NCI-H82 (cell line): Measurements from ENCODE around the gene DCDC2C.
"Not testable (repeated sequence)": the region's sequence is repeated elsewhere in the genome, so short reads cannot be mapped to it uniquely, and the experiment has no call there.

Experiments
- DNase-seq: peaks from one replicate; lab custom pipeline; 2025; lab: John Stamatoyannopoulos, UW

Gene DCDC2C

DNA sequence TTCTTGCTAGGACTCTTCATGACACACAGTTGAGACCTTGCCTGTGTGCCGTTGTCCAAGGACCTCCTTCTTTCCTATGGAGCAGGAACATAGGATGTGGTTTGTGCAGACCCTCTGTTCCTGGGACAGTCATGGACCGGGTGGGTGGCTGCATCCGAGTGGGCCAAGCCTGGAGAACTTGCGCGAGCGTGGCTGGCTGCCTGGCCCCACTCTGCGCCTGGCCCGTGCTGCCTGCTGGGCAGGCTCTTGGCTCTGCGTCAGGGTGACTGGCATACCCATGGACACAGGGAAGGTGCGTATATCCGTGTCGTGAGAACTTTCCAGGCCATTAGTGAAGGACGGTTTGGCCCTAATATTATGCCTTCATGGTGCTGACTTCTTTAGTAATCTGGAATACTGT is 68.2 kb downstream of the DCDC2C start:
- DNase-seq: no peak

DNA sequence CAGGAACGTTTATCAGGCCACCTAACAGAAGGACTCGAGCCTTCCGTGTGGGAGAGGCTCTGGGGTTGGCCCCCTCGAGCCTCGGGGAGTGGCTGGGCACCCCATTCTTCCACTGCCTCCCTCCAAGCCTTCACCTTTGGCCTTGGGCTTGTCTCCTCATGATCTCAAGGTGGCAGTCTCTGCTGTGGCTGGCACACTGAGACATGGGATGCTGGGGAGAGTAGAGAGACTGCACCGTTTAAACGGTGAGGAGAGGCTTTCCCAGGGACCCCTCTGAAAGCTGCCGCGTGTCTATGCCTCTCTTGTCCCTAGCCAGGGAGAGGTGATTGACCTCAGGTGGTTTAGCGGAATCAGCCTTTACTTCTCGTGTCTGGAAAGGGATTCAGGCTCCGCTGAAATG is 71.0 kb downstream of the DCDC2C start:
- DNase-seq: no peak

DNA sequence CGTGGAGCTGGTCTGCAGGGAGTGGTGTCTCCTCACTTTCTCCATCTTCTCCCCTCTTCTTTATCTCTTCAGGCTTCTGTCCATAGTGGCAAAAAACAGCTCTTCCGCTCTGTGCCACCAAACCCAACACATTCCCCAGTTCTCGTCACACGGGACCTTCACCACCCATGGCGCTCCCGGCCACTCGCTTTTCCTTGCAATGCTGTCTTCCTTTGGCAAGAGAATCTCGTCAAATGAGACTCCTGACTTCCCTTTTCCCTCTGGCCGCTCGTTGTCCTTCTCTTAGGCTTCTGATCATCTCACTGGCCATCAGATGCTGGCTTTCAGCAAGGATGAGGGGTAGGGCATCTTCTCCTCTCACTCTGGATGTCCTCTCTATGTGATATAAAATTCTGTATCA is 72.9 kb downstream of the DCDC2C start:
- no peak for DNase-seq

DNA sequence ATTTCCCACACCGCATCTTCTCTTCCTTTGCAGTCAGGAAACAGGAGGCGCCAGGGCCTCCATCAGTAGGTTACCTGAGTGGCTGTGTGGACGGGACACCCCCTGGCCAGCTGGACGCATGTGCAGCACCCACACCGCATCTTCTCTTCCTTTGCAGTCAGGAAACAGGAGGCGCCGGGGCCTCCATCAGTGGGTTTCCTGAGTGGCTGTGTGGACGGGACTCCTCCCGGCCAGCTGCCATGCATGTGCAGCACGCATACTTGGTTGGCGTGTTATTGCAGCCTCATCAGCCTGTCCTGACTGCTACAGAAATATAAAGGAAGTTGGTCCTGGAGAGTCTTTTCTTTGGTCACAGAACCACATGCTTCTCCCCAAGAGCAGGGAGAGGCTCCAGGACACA is 74.6 kb downstream of the DCDC2C start:
- DNase-seq: no peak

DNA sequence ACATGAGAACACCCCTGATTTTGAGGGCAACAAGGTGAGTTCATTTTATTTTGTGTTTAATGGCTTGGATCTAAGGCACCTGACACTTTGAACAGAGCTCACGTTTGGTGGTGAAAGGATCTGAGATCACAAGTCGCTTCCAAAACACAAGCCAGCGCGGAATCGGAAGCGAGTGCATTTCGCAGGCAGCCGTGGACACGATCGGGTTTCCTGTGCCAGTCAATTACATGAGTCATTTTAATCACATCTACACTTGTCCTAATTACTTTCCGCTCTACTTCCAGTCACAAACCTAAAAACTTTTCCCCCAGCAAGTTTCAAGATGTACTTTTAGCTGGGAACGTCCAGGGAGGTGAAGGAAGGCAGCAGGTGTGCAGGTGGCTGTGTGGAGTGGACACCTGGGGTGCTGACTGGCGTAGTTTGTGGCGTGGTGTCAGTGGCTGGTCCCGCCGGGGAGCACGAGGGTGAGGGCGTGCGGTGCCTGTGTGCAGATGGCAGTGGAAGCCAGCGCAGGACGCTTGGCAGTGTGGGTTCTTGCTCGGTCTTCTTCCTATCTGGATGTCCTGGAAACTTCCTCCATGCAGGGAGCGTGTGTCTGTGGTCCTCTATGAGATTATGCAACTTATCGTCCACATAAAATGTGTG is 75.6 kb downstream of the DCDC2C start:
- DNase-seq: peak; percentile 14

DNA sequence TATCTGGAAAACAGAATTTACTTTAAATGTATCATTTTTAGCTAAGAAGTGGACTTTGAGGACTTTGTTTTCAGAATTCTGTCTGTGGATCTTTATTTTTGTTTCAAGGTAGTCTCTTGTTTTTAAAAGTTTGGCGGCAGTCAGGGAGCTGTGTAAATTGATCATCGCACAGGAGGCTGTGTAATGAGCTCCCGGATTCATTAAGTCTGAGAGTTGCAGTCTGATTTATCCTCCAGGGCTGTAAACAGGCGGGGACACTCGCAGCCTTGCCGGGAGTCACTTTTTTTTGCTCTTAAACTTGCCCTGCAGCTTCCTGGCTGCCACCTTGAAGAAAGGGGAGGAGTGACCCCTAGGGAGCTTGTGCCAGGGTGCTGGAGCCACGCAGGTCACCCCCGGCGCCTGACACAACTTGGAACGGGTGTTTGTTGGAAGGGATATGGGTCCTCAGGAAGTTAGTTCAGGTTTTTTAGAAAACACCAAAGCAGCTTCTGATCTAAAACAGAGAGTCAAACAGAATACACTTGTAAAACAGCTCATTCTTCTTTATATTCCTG is 76.2 kb downstream of the DCDC2C start:
- peak; percentile 43 for DNase-seq

DNA sequence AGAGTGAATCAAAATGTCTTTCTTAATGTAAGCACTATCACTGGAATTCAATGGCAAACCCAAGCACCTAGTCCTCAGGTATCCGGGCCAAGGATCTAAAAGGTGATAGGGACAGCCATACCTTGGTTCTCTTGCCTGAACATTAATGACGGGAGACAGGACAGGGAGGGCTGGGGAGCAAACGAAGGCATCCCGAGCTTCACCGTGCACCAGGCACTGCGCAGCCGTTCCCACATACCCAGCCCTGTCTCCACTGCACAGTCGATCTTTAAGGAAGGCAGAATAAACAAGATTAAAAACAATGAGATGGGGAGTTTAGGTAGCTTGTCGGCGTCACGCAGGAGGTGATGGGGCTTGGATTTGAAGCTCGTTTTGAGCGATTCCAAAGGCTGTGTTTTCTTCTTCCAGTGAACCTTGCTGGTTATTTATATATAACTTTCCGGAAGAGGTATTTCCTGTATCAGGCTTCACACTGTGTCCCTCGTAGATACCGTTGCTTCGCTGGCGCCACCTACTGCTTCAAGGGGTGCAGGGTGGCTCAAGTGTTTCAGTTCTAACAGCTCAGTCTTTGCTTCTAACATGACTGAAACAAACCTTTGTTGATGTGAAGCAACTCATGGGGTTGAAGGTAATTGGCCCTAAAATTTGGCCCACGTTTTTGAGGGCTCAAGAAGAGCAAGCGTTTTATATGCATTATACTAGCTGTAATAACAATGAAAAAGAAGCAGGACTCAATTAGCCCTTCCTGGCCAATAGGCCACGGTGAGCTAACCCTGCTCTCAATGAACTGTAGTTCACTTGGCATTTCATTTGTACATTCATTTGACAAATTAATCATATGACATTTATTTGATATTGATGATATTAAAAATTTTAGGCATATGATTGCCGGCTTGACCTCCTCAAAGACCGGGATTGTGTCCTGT is 77.4 kb downstream of the DCDC2C start:
- DNase-seq: peak; percentile 87

DNA sequence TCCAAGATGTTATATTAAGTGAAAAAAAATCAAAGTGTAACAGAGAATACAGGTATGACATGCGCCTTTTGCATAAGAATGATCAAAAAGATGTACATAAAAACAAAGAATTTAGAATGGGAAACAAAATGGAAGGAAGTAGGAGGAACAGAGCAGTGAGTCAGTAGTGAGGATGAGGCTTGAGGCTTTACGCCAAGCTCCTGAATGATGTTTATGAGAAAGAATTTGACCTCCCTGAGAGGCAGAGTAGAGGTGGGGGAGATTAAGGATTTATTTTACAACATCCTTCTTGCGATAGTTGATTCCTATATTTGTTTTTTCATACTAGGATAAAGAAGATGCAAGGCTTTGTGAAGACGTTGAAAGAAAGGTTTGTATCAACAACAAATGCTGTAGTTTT is 81.4 kb downstream of the DCDC2C start:
- DNase-seq: no peak

DNA sequence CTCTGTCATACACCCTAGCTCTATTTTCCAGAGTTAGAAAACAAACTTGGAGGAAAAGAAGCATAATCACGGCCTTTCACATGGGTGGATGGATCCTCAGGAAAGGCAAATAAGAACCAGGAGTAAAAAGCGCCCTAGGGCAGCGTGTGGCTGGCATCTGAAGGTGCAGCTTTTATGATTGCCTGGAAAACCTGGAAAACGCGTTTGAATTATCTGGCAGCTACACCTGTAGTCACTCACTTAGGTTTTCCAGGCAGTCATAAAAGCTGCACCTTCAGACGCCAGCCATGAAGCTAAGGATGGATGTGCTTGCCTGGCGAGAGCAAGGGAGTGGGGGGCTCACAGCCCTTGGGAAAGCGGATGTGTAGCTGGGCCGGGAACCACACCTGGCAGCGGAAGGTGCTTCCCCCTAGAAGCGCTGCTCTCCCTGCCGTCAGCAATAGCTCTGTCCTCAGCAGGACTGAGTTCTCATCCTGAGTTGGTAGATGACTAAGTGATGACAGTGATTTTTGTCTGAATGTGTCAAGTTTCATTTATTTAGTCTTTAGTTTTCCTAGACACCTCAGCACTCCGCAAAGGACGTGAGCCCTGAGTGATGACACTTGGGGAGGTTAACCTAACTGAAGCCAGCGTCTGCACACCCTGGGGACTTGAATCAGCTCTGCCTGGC is 82.0 kb downstream of the DCDC2C start:
- no peak for DNase-seq

DNA sequence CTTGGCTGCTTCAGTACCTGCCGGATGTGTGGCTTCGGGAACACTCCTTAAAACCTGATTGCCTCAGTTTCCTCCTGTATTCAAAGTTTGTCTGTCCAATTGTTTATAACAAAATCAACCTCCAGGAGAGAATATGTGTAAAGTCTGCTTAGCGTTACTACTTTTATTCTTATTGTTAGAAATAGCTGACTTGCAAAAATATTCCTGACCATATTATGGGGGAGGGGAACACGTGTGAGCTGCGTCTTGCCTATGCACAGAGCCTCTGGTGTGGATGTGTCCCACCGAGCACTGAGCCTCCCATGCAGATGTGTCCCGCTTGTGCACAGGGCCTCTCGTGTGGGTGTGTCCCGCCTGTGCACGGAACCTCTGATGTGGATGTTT is 82.5 kb downstream of the DCDC2C start:
- no peak for DNase-seq

DNA sequence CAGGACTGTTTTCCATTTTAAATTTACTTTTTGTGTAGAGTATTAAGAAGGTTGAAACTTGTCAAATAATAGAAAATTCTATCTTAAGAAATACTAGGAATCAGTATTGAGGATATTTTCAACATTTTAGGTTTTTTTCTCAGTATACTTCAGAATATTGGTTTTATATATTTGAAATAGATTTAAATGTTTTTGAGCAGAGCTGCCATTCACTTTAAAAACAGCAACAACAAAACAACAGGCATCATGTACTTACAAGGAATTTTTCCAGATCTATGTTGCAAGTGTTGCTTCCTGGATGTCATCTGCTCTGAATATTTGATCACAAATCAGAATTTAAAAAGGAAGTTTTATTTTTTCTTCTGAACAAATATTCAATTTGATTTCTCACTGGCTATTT is 84.4 kb downstream of the DCDC2C start:
- DNase-seq: no peak

DNA sequence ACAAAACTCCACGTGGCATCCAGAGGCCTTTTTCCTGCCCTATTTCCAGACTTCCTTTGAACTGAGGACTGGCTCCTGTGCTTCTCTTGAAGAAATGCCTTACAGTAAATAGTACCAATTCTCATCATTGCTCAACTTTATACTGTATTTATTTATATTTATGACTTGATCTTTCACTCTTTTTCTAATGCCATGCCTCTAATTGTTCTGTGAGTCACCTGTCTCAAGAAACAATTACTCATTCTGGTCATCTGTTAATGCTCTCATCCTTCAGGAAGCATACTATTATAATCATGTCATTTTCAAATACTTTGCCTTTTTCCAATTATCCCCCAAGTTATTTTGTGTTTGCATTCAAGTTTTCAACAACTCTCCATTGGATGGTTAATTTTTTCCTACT is 85.9 kb downstream of the DCDC2C start:
- no peak for DNase-seq

DNA sequence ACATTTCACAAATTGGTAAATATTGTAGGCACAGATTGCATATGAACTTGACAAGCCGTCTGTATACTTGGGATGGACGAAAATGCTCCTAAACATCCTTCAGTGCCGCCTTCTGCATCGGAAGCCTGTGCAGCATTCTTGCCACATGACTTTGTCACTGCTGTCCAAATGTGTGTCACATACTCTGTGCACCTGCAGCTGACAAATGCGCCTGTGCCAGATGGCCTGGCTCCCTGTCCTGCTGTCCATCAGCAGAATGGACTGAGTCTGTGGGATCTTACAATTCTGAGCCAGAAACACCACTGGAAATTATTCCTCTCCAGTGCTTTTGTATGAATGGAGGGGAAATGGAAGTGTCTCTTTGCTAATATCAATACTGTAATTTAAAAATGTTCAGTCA is 89.9 kb downstream of the DCDC2C start:
- DNase-seq: no peak

DNA sequence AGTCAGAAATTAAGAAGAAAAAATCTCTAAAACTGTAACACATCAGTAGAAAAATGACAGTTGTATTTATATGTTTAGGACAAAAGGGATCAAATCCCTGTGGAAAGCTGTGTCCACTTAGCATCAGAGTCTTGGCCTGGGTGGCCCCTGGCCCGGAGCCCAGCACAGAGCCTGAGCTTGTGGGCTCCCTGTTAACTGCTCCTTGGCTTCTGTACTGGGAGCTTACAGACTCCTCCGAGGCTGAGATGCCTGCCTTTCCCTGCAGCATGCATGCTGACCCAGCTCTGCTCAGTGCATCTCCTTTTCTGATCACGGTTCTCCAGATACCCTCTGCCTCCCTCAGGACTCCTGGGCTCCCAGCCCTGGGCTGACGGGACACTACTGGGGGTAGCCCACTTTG is 98.1 kb downstream of the DCDC2C start:
- no peak for DNase-seq

DNA sequence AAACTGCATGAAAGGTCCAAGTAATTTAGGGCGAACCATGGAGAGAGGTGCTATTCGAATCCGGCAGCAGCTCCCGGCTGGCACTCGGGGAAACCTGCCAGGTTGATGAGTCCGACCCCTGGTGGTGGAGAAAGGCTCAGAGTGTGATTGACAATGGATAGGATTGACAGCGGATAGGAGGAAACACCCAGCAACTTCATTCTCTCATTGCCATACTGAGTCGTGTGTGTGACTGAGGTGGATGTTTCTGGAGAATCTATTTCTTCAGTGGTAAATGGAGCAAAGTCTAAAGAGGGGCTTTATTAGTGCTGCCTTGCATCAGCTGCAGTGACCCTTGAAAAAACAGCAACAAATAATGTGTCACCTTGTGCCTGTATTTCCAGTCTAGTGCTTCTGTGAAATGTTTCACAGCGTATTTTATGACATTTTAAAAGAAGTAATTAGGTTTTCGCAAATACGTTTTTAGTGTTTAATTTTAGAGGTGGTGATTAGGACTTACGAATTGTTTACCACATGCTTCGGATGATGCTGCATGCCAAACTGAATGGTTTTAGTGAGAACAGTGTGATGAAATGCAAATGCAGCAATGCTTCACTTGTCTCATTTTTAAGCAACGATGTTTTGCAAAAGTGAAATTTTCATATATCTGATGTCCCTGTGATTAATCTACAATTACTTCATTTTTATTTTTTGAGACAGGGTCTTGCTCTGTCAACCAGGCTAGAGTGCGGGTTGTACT is 102.0 kb downstream of the DCDC2C start:
- peak; percentile 77 for DNase-seq

DNA sequence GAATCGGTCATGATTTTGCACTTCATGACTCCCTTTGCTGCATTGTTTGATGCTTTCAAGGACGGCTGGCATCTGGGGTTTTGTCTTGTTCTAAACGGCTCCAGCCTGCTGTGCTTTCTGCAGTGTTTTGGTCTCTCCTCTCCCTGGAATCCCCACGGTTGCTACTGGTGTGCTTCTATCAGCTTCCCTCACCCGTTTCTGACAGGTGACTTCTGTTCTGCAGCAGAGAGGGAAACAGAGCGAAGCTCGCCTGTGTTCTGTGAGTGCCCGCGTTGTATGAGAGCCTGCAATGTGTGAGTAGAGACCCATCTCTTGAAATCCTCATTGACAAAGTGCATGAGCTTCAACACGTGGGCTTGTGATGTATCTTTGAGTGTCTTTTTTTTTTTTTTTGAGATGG is 102.8 kb downstream of the DCDC2C start:
- DNase-seq: no peak

DNA sequence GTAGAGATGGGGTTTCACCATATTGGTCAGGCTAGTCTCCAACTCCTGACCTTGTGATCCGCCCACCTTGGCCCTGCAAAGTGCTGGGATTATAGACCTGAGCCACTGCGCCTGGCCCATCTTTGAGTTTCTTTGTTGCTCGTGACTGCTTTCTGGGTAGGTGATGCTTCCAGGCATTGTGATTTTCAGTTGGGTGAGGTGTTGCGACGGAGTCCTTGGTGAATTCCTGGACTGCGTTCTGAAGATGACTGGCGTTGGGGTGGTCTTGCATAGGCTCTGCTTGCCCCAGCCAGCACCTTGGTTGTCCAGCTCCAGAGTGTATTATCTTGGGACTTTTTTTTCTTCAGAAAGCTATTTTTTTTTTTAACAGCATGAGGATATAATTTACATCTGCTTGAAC is 103.4 kb downstream of the DCDC2C start:
- no peak for DNase-seq

DNA sequence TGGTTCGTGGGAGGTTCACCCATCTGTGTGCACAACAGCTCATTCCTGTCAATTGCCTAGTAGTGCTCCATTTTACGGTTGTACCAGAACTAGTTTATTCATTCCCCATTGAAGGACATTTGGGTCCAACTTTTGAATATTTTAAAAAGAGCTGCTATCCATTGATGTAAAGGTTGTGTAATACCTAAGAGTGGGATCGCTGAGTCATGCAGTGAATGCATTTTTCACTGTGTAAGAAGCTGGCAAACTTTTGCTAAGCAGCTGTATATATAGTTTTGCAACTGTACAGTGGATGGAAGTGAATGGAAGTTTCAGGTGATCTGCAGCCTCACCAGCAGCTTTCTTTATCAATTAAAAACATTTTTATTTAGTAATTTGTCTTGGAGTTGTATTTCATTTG is 104.5 kb downstream of the DCDC2C start:
- no peak for DNase-seq

DNA sequence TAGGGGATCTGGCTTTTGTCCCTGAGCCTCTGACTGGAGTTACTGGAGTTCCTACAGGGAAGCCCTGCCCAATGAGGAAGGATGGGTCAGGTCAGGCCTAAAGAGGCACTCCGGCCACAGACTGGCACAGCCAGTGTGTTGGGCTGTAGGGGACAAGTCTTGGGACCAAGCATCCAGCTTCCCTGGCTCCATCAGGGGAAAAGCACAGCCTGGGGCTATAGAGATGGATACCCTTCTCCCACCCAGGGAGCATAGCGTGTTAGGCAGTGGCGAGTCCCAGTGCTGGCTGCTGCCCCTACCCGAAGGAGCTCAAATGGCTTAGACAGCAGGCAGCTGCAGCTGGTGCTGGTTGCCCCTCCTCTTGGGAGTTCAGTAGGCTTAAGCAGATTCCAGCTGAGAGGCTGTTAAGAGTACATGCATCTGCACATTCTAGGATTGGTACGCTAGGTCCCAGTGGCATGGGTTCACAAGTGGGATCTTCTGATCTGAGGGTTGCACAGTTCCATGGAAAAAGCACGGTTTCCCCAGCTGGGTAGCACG is 111.4 kb downstream of the DCDC2C start:
- peak; percentile 93 for DNase-seq

DNA sequence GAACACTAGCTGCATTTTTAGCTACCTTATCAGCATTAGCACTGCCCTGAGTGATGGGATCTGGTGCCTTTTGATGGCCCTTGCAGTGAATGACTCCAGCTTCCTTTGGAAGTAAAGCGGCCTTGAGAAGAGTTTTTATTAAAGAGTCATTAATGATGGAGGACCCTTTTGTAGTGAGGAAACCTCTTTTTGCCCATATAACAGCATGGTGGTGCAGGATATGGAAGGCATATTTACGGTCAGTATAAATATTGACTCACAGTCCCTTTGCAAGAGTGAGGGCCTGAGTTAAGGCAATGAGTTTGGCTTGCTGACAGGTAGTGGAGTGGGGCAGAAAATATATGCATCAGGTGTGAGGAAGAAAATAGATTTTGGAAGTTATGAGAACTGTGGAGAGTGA is 113.8 kb downstream of the DCDC2C start:
- not testable (repeated sequence) for DNase-seq

DNA sequence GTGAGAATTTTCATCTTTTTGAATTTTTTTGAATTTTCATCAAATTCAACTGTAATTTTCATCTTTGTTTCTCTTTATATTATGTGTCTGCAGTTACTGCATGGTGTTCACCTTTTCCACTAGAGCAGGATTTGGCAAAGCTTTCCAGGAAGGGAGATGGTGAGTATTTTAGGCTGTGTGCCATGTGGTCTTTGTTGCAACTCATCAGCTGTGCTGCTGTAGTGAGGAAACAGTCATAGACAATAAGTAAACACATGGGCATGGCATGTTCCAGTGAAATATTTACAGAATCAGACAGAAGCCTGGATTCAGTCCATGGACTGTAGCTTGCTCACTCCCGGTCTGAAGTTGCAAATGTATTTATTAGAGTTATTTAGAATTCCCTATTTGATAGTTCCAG is 120.4 kb downstream of the DCDC2C start:
- DNase-seq: no peak
